H9 (cell line): ENCODE data around the gene ACOXL. TPM values are rescaled to one million over a fixed set of nuclear protein-coding genes. Genes with fewer than 3 reads are reported as not detected.
A peak's percentile ranks its signal among the peaks of the same experiment; 100 is the strongest.

Experiments
- DNase-seq: peaks from one replicate; pipeline ENCODE4 v3.0.0-alpha.2; 2017
- H2AFZ ChIP-seq: one replicate; pipeline ENCODE4 v1.6.1; 2013; ENCODE audit warnings: mild to moderate bottlenecking, low read length, control low read depth, moderate library complexity
- H2AK5ac ChIP-seq: 2 replicates; pipeline ENCODE4 v1.6.1; 2013; ENCODE audit warnings: low read length, control low read depth, mixed read lengths; ENCODE audit not compliant: insufficient read length
- H2BK120ac ChIP-seq: one replicate; pipeline ENCODE4 v1.6.1; 2013; ENCODE audit warnings: low read depth, mild to moderate bottlenecking, low read length, control low read depth, inconsistent platforms; ENCODE audit not compliant: poor library complexity, severe bottlenecking
- H2BK12ac ChIP-seq: 2 replicates; pipeline ENCODE4 v1.6.1; 2013; ENCODE audit warnings: low read length, control low read depth, mixed read lengths, low read depth; ENCODE audit not compliant: insufficient read length
- H2BK15ac ChIP-seq: 2 replicates; pipeline ENCODE4 v1.6.1; 2013; ENCODE audit warnings: low read depth, low read length, control low read depth
- H2BK20ac ChIP-seq: one replicate; pipeline ENCODE4 v1.6.1; 2013; ENCODE audit warnings: low read depth, mild to moderate bottlenecking, low read length, control low read depth, inconsistent platforms; ENCODE audit not compliant: poor library complexity, severe bottlenecking
- H2BK5ac ChIP-seq: 2 replicates; pipeline ENCODE4 v1.6.1; 2013; ENCODE audit warnings: low read length, control low read depth, mixed read lengths; ENCODE audit not compliant: insufficient read length
- H3K14ac ChIP-seq: 2 replicates; pipeline ENCODE4 v1.6.1; 2013; ENCODE audit warnings: low read length, control low read depth; ENCODE audit not compliant: insufficient read depth
- H3K18ac ChIP-seq: 2 replicates; pipeline ENCODE4 v1.6.1; 2013; ENCODE audit warnings: low read depth, mild to moderate bottlenecking, mixed read lengths, low read length, control low read depth; ENCODE audit not compliant: insufficient read length
- H3K23ac ChIP-seq: 2 replicates; pipeline ENCODE4 v1.6.1; 2013; ENCODE audit warnings: low read length, control low read depth, mixed read lengths, low read depth; ENCODE audit not compliant: insufficient read length
- H3K23me2 ChIP-seq: 2 replicates; pipeline ENCODE4 v1.6.1; 2013; ENCODE audit warnings: low read depth, mild to moderate bottlenecking, mixed read lengths, low read length, control low read depth; ENCODE audit not compliant: insufficient read length, poor library complexity, severe bottlenecking
- H3K27ac ChIP-seq: 2 replicates; pipeline ENCODE4 v1.5.1; 2013; ENCODE audit warnings: low read length, control low read depth, mixed read lengths, low read depth; ENCODE audit not compliant: insufficient read length
- H3K27me3 ChIP-seq: 2 replicates; pipeline ENCODE4 v1.6.1; 2013; ENCODE audit warnings: low read length, control low read depth, inconsistent platforms; ENCODE audit not compliant: insufficient read depth
- H3K4ac ChIP-seq: 2 replicates; pipeline ENCODE4 v1.6.1; 2013; ENCODE audit warnings: low read depth, mild to moderate bottlenecking, control low read depth, inconsistent platforms, low read length, moderate library complexity
- H3K4me1 ChIP-seq: 2 replicates; pipeline ENCODE4 v1.6.1; 2013; ENCODE audit warnings: low read length, control low read depth, inconsistent platforms; ENCODE audit not compliant: insufficient read depth
- H3K4me2 ChIP-seq: 2 replicates; pipeline ENCODE4 v1.6.1; 2013; ENCODE audit warnings: low read length, control low read depth, mixed read lengths; ENCODE audit not compliant: insufficient read length, insufficient read depth
- H3K56ac ChIP-seq: 2 replicates; pipeline ENCODE4 v1.6.1; 2013; ENCODE audit warnings: low read depth, mild to moderate bottlenecking, mixed read lengths, low read length, control low read depth; ENCODE audit not compliant: insufficient read length
- H3K79me1 ChIP-seq: 2 replicates; pipeline ENCODE4 v1.6.1; 2013; ENCODE audit warnings: low read depth, mild to moderate bottlenecking, moderate library complexity, low read length, control low read depth, inconsistent platforms; ENCODE audit not compliant: insufficient read depth, poor library complexity, severe bottlenecking
- H3K79me2 ChIP-seq: 2 replicates; pipeline ENCODE4 v1.6.1; 2013; ENCODE audit warnings: low read length, control low read depth, inconsistent platforms; ENCODE audit not compliant: insufficient read depth
- H3K9ac ChIP-seq: 2 replicates; pipeline ENCODE4 v1.6.1; 2013; ENCODE audit warnings: low read length, control low read depth, mixed read lengths; ENCODE audit not compliant: insufficient read length; ENCODE audit errors: extremely low read depth
- H3K9me3 ChIP-seq: one replicate; pipeline ENCODE4 v1.6.1; 2013; ENCODE audit warnings: low read depth, low read length, inconsistent platforms; ENCODE audit not compliant: control insufficient read depth
- H3T11ph ChIP-seq: one replicate; pipeline ENCODE4 v1.6.1; 2013; ENCODE audit warnings: mild to moderate bottlenecking, low read length, control low read depth, inconsistent platforms
- H4K20me1 ChIP-seq: one replicate; pipeline ENCODE4 v1.6.1; 2013; ENCODE audit not compliant: control insufficient read depth, insufficient read length, insufficient read depth
- H4K5ac ChIP-seq: 2 replicates; pipeline ENCODE4 v1.6.1; 2013; ENCODE audit warnings: low read depth, mild to moderate bottlenecking, mixed read lengths, low read length, control low read depth; ENCODE audit not compliant: insufficient read length
- H4K8ac ChIP-seq: replicated peaks from 2 replicates; pipeline ENCODE4 v1.6.1; 2013; ENCODE audit warnings: low read length, control low read depth, mixed read lengths, low read depth; ENCODE audit not compliant: insufficient read length
- H4K91ac ChIP-seq: 2 replicates; pipeline ENCODE4 v1.6.1; 2013; ENCODE audit warnings: low read depth, mild to moderate bottlenecking, moderate library complexity, mixed read lengths, low read length, control low read depth; ENCODE audit not compliant: insufficient read length
- H3K27ac Mint-ChIP-seq, 3 experiments: 2 replicates in 2 of 3; 3 replicates in 1 of 3; pipeline ENCODE4 v1.8.0; 2020 to 2021; ENCODE audit warnings: mixed read lengths in 3 of 3, mild to moderate bottlenecking in 1 of 3, moderate library complexity in 1 of 3
- H3K27me3 Mint-ChIP-seq: 2 replicates; pipeline ENCODE4 v1.8.0; 2021; ENCODE audit warnings: low read depth, mild to moderate bottlenecking, moderate library complexity, mixed read lengths
- H3K36me3 Mint-ChIP-seq, 3 experiments: 2 replicates in 2 of 3; 3 replicates in 1 of 3; pipeline ENCODE4 v1.8.0; 2020 to 2021; ENCODE audit warnings: low read depth in 3 of 3, mixed read lengths in 3 of 3; ENCODE audit not compliant: insufficient read depth in 1 of 3
- H3K4me1 Mint-ChIP-seq, 2 experiments: 2 replicates each; pipeline ENCODE4 v1.8.0; 2020; ENCODE audit warnings: mixed read lengths in 2 of 2
- H3K4me3 Mint-ChIP-seq, 2 experiments: 2 replicates in 1 of 2; 3 replicates in 1 of 2; pipeline ENCODE4 v1.8.0; 2020 to 2021; ENCODE audit warnings: mild to moderate bottlenecking in 2 of 2, mixed read lengths in 2 of 2, moderate library complexity in 1 of 2
- H3K9me3 Mint-ChIP-seq, 2 experiments: 2 replicates in 1 of 2; 3 replicates in 1 of 2; pipeline ENCODE4 v1.8.0; 2020; ENCODE audit warnings: mild to moderate bottlenecking in 2 of 2, mixed read lengths in 2 of 2, moderate library complexity in 1 of 2
- CTCF ChIP-seq: fragments of 200-600 bp; sonication (generic); conservative IDR thresholded peaks from 3 replicates; pipeline ENCODE4 v1.8.0; 2021; ENCODE audit warnings: antibody characterized with exemption, mild to moderate bottlenecking
- WGBS: extraction: QIAGEN DNeasy Blood & Tissue Kit; methylation state at CpG from one replicate; pipeline ENCODE4 v1.1.7; 2013; ENCODE audit warnings: missing lambda C conversion rate, low lambda C conversion rate, mixed read lengths; ENCODE audit not compliant: insufficient read length; ENCODE audit errors: extremely low coverage; 5-methylcytosine and 5-hydroxymethylcytosine counted together
- total RNA-seq: library from RNA; stranded (reverse); gene quantifications from 2 replicates; pipeline ENCODE4 v1.2.1, GENCODE V29; 2021

The ACOXL gene
- total RNA-seq, 1 experiment from 2014 or later: 37.6 TPM

DNA sequence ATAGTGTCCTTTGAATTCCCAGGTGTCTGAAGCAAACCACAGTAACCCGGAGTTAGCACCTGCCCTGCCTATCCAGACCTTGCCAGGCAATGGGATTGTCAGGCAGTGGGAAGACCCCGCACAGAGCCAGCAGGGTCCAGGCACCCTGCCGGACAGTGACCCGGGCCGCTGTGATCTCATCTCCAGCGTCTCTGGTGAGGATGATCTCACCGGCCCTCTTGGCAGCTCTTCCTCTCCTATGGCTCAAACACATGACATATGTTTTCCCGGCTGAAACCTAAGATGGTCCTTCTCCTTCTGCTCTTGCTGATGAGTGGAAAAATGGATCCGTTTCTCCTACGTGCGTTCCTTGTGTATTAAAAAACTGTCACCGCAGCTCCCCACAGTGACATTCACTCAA, 75.1 kb downstream of the ACOXL start:
- WGBS: no CpG with 5 or more reads among the region's 12 CpGs
- H3K36me3 Mint-ChIP-seq: peaks cover 25 to 77% (median 65%) of the 10 kb centered on the region in 3 experiments
- Histone ChIP-seq H3K27me3 (no peaks in the 10 kb centered on the region), H3K79me2 (no peaks in the 10 kb centered on the region), H3K9ac (no peak overlapping the region), H4K20me1 (no peaks in the 10 kb centered on the region), H3K79me1 (no peaks in the 10 kb centered on the region), H3K9me3 (no peaks in the 10 kb centered on the region), H3K23me2 (no peaks in the 10 kb centered on the region), H3K4ac (no peak overlapping the region), H4K8ac (no peak overlapping the region), H2BK15ac (no peak overlapping the region), H2BK120ac (no peak overlapping the region), H2BK5ac (no peak overlapping the region), H3K4me1 (peaks cover 2% of the 10 kb centered on the region; the same call in 1 of the 2 replicates), H2AK5ac (no peak overlapping the region), H2BK20ac (no peak overlapping the region), H3K4me2 (no peak overlapping the region), H3T11ph (no peak overlapping the region), H3K56ac (no peak overlapping the region), H3K27ac (no peak overlapping the region), H4K5ac (no peak overlapping the region), H3K18ac (no peak overlapping the region), H3K14ac (no peak overlapping the region), H2AFZ (no peak overlapping the region), H4K91ac (no peak overlapping the region), H2BK12ac (no peak overlapping the region), H3K23ac (no peak overlapping the region)
- no peak overlapping the region for H3K4me3 Mint-ChIP-seq
- no peak for TF ChIP-seq CTCF
- no peak for DNase-seq
- peak overlapping the region in 2 of 3 experiments; percentile 47 to 63; a peak in 3 of 7 replicates for H3K27ac Mint-ChIP-seq
- peaks cover 14 to 19% of the 10 kb centered on the region in 2 experiments for H3K9me3 Mint-ChIP-seq
- H3K4me1 Mint-ChIP-seq: peaks cover 25 to 33% of the 10 kb centered on the region in 2 experiments
- no peaks in the 10 kb centered on the region for H3K27me3 Mint-ChIP-seq
